ENCODE measurements around the gene TMEM131L.

TMEM131L gene

DNA sequence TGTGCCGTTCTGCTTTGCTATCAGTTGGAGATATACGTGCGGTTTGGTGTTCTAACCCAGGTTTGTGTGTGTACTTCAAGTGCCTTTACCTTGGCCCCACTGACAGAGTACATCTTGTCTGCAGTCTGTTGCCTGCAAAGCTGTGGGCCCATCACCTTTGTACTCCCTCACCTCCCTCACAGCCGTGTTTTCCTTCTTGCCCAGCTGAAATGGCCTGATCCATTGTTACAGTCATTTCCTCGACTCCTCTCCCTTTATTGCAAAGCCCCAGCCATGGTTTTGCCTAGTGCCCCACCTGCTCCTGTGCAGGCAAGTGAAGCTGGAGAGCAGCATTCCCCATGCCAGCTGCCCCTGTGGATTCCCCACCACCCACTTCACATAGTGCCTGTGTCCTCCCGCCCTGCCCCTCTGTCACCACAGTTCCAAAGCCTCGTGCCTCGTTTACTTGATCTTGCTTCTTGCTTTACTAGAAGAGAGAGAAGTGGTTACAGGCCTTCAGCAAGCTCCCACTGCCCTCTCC is 162.7 kb downstream of the TMEM131L start:
- Histone ChIP-seq H3K4me3 (no peak overlapping the region), H3K36me3 (peaks cover 95 to 100% (median 100%) of the 10 kb centered on the region in 11 experiments), H3K4me2 (peak overlapping the region in 7 of 11 experiments; percentile 6 to 64 (median 51); a peak in 11 of 22 replicates), H3K27ac (no peak overlapping the region), H3K4me1 (peaks cover 1 to 71% (median 46%) of the 10 kb centered on the region in 10 experiments; a peak in 18 of 20 replicates), H3K27me3 (no peaks in the 10 kb centered on the region), H3K9ac (no peak overlapping the region), H3K9me3 (replicated peaks in 1 of 11) (peaks cover 0 to 17% (median 0%) of the 10 kb centered on the region in 11 experiments; a peak in 5 of 22 replicates), H4K20me1 (peaks cover 0 to 48% (median 0%) of the 10 kb centered on the region in 11 experiments; a peak in 6 of 22 replicates)
- TF ChIP-seq Cebpa-rat (IDR thresholded peaks at IDR 0.05): no peak

DNA sequence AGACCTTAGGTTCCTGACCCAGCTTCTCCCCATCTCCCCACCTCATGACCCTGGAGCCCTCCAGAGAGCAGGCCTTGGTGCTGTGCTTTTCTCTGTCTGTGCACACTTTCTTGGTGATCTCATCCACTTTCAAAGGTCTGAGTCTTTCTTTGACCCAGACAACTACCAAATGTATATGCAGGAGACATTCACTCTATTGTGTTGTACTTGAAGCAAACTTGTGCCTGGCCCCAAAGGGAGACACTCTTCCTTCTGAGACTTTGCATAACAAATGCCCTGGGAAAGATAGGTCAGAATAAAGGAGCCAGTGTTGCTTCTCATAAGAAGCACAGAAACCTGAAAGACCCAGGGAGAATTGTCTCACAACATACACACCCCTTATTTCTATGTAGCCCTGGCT is 163.6 kb downstream of the TMEM131L start:
- peaks cover 8 to 80% (median 54%) of the 10 kb centered on the region in 10 experiments for H3K4me1 ChIP-seq
- no peak overlapping the region for H3K9ac ChIP-seq
- peaks cover 96 to 100% (median 100%) of the 10 kb centered on the region in 11 experiments for H3K36me3 ChIP-seq
- no peaks in the 10 kb centered on the region for H3K27me3 ChIP-seq
- H4K20me1 ChIP-seq: peaks cover 0 to 49% (median 0%) of the 10 kb centered on the region in 11 experiments; a peak in 6 of 22 replicates
- H3K4me2 ChIP-seq: peak overlapping the region in 7 of 11 experiments; percentile 1 to 64 (median 51); a peak in 12 of 22 replicates
- peaks cover 0 to 17% (median 0%) of the 10 kb centered on the region in 11 experiments; a peak in 5 of 22 replicates for H3K9me3 ChIP-seq (replicated peaks in 1 of 11)
- H3K27ac ChIP-seq: no peak overlapping the region; a peak in 1 of 22 replicates
- H3K4me3 ChIP-seq: no peak overlapping the region
- TF ChIP-seq Cebpa-rat (IDR thresholded peaks at IDR 0.05): no peak

DNA sequence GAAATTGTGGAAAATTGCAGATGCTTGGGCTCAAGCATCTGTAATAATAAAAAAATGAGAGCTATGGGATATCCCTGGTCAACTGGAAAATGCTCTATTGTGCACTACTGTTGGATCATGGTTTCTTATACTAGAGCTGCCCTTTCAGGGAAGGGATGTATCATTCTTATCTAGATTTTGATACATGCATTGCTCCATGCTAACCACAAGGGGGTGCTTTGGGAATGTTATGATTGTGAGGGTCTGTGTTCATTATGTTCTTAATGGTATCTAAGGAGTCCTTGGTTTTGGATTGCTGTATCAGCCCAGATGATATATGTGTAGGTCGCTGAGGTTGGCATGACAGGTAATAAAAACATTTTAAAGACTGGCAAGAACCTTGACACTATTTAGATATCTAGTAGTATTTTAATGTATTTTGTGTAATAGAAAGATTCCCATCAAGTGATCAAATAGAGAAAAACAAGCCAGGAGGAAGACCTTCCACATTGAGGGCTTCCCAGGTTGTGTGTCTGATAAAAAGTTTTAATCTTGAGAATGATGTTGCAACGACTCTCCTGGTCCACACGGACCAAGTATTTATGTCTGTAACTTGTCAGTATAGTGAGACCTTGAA is 168.7 kb downstream of the TMEM131L start:
- no peak overlapping the region for H3K4me3 ChIP-seq
- peaks cover 40 to 72% (median 59%) of the 10 kb centered on the region in 10 experiments for H3K4me1 ChIP-seq
- peak overlapping the region in 9 of 11 experiments; percentile 14 to 64 (median 44); a peak in 11 of 22 replicates for H3K27ac ChIP-seq
- peaks cover 0 to 13% (median 0%) of the 10 kb centered on the region in 11 experiments; a peak in 5 of 22 replicates for H3K9me3 ChIP-seq (replicated peaks in 1 of 11)
- H3K27me3 ChIP-seq: no peaks in the 10 kb centered on the region
- H3K4me2 ChIP-seq: peak overlapping the region in 9 of 11 experiments; percentile 20 to 81 (median 65); a peak in 14 of 22 replicates
- H3K9ac ChIP-seq: peak overlapping the region in 4 of 11 experiments; percentile 15 to 42 (median 32); a peak in 3 of 22 replicates
- H3K36me3 ChIP-seq: peaks cover 47 to 91% (median 86%) of the 10 kb centered on the region in 11 experiments
- no peak for TF ChIP-seq Cebpa-rat (IDR thresholded peaks at IDR 0.05)
- H4K20me1 ChIP-seq: peaks cover 0 to 41% (median 0%) of the 10 kb centered on the region in 11 experiments; a peak in 4 of 22 replicates

DNA sequence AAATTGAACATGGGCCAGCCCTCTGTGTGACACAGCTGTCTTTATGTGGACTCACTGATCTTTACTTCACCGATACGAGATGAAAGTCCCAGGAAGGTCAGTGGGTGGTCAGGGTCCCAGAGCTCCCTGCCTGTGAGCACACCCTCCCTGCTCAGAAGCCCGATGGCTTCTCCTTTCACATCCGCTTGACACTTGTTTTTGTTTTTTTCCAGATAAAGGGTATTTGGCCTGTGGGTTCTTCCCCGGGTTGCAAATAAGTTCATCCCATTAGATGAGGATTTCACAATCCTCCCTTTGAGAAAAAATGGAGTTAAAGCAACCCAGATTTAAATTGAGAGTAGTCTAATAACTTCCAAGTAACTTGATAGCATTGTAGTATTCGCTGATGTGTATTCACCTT is 169.7 kb downstream of the TMEM131L start:
- Histone ChIP-seq H3K4me1 (peaks cover 50 to 72% (median 61%) of the 10 kb centered on the region in 10 experiments), H3K4me3 (no peak overlapping the region), H3K9me3 (replicated peaks in 1 of 11) (peaks cover 0 to 6% (median 0%) of the 10 kb centered on the region in 11 experiments; a peak in 5 of 22 replicates), H3K36me3 (peaks cover 37 to 81% (median 76%) of the 10 kb centered on the region in 11 experiments), H3K27ac (peak overlapping the region in 9 of 11 experiments; percentile 14 to 64 (median 44); a peak in 19 of 22 replicates), H3K27me3 (no peaks in the 10 kb centered on the region), H3K9ac (peak overlapping the region in 9 of 11 experiments; percentile 15 to 54 (median 40); a peak in 13 of 22 replicates), H3K4me2 (peak overlapping the region; percentile 8 to 81 (median 57); a peak in 19 of 22 replicates), H4K20me1 (peaks cover 0 to 33% (median 0%) of the 10 kb centered on the region in 11 experiments; a peak in 4 of 22 replicates)
- TF ChIP-seq Cebpa-rat (IDR thresholded peaks at IDR 0.05): 0 out of 22 replicates have a peak, but pooled peaks of 1 of the 11 experiments have one; percentile 8

DNA sequence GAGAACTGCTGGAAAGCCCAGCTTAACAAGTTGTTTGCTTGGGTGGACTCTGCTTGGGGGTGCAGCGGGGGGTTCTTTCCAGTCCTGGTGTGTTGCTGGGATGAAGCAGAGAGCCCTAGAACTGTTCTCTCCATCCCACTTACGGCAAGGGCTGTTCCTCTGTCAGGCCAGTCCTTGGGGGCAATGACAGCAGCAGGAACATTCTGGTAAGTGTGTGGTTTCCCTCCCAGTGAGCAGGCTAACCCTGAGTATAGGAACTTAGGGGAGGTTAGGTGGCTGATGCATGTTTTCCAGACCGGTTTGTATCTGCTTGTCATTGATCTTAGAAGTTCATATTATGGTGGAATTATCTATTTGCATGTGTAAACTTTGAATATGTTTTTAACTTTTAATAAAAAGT is 171.0 kb downstream of the TMEM131L start:
- Histone ChIP-seq H3K4me3 (no peak overlapping the region), H3K36me3 (peaks cover 24 to 68% (median 63%) of the 10 kb centered on the region in 11 experiments), H4K20me1 (peaks cover 0 to 22% (median 0%) of the 10 kb centered on the region in 11 experiments; a peak in 2 of 22 replicates), H3K4me1 (peaks cover 64 to 75% (median 70%) of the 10 kb centered on the region in 10 experiments), H3K4me2 (peak overlapping the region in 10 of 11 experiments; percentile 7 to 74 (median 36); a peak in 12 of 22 replicates), H3K9ac (no peak overlapping the region), H3K27me3 (no peaks in the 10 kb centered on the region), H3K27ac (peak overlapping the region in 7 of 11 experiments; percentile 13 to 64 (median 33); a peak in 9 of 22 replicates), H3K9me3 (replicated peaks in 1 of 11) (no peaks in the 10 kb centered on the region)
- TF ChIP-seq Cebpa-rat (IDR thresholded peaks at IDR 0.05): no peak

DNA sequence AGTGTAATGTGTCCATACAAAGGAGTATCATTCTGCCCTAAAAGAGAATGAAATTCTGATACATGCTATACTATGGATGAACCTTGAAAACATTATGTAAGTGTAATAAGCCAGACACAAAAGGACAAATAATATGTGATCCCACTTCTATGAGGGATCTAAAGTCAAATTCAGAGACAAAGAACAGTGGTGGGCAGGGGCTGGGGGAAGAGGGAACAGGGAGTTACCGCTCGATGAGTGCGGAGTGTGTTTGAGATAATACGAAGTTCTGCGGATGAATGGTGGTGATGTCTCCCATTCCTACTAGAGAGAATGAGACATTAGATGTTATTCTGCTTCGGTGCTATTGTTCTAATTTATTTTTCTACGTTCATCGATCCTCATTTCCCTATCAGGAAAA is 171.9 kb downstream of the TMEM131L start:
- no peak overlapping the region for H3K27ac ChIP-seq
- H3K4me2 ChIP-seq: no peak overlapping the region
- H3K4me3 ChIP-seq: no peak overlapping the region
- H3K9ac ChIP-seq: no peak overlapping the region
- H3K9me3 ChIP-seq (replicated peaks in 1 of 11): no peaks in the 10 kb centered on the region
- peaks cover 0 to 22% (median 0%) of the 10 kb centered on the region in 11 experiments; a peak in 2 of 22 replicates for H4K20me1 ChIP-seq
- peaks cover 15 to 60% (median 55%) of the 10 kb centered on the region in 11 experiments for H3K36me3 ChIP-seq
- H3K27me3 ChIP-seq: no peaks in the 10 kb centered on the region
- TF ChIP-seq Cebpa-rat (IDR thresholded peaks at IDR 0.05): no peak
- H3K4me1 ChIP-seq: peaks cover 69 to 83% (median 73%) of the 10 kb centered on the region in 10 experiments

DNA sequence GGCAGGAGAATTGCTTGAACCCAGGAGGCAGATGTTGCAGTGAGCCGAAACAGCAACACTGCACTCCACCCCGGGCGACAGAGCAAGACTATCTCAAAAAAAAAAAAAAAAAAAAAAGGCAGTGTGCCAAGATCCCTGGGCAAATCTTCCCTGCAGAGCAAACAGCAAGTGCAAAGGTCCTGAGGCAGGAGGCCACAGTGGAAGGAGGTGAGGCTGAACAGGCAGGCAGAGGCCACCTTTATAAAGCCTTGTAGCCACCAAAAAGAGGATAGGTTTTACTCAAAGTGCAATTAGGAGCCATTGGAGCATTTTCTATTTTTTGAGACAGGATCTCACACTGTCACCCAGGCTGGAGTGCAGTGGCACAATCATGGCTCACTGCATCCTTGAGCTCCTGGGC is 172.8 kb downstream of the TMEM131L start:
- H3K9ac ChIP-seq: no peak overlapping the region
- TF ChIP-seq Cebpa-rat (IDR thresholded peaks at IDR 0.05): no peak
- H3K4me3 ChIP-seq: no peak overlapping the region
- H3K27ac ChIP-seq: no peak overlapping the region; a peak in 1 of 22 replicates
- peaks cover 7 to 50% (median 45%) of the 10 kb centered on the region in 11 experiments for H3K36me3 ChIP-seq
- no peaks in the 10 kb centered on the region for H3K9me3 ChIP-seq (replicated peaks in 1 of 11)
- H3K27me3 ChIP-seq: no peaks in the 10 kb centered on the region
- H3K4me2 ChIP-seq: peak overlapping the region in 9 of 11 experiments; percentile 19 to 93 (median 54); a peak in 12 of 22 replicates
- H4K20me1 ChIP-seq: peaks cover 0 to 22% (median 0%) of the 10 kb centered on the region in 11 experiments; a peak in 1 of 22 replicates
- H3K4me1 ChIP-seq: peaks cover 71 to 88% (median 78%) of the 10 kb centered on the region in 10 experiments
